Measurements from ENCODE around the gene RER1.

The RER1 gene

GRCh38 chr1:2449636-2450454 lies 58.2 kb downstream of the RER1 start:
- DNase-seq = no peak

DNA sequence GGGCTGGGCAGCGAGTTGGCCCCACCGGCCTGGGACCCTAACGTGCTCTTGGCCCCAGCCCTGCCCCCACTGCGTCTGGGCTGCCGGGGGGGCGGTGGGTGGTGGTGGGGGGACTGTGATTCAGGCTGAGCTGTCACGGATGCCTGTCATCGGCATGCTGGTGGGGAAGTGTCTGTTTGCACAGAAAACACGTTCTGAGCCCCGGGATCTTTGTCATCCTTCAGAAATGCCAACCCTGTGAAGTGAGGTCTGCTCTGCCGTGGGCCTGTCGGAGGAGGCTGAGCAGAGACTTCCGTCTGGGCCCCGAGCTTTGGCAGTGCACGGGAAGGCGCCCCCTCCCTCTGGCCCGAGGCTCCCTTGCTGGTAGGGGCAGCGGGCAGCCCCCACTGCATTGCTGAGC lies 60.1 kb downstream of the RER1 start:
- DNase-seq = no peak

DNA sequence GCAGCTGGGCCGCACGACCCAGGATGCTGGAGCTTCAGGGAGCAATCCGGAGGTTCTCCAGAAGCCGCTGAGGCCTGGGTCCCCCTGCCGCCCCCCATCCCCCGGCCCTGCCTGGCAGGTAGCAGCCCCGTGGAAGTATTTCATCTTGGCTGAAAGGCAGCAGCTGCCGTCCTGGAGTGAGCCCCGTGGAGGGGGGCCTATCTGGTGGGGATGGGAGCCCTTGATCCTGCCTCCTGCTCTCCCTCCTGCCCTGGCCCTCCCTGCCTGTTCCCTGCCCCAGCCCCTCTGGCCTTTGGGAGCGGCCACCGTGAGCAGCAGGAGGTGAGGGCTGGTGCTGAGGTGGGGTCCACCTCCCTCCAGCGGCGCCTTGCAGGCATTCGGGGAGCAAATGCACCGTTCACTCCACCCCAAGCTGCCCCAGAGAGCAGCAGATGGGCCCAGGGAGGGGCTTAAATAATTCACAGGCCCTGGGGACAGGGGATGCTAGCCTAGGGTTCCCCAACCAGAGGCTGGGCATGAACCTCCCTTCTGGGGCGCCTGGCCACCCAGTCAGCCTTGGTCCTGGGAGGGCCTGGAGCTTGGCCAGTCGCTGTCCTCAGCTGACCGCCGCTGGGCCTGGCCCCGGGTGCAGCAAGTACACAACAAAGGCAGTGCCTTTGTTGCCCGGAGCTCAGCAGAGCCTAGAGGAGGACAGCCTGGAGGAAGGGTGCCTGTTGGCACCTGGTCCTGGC lies 60.7 kb downstream of the RER1 start:
- DNase-seq = no peak

DNA sequence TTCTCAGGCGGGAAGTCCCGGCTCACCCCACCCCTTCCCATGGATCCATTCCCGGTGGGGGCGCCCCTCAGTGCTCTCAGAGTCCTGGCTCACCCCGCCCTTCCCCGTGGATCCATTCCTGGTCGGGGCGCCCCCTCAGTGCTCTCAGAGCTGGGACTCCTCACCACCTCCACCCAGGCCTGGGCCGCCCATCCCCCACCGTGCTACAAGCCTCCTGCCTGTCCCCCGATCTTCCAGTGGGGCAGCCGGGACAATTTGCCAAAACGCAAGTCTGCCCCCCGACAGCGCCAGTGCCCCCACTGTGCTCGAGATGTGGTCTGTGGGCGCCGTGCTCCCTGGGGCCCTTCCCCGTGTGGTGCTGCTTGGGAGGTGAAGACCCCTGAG lies 61.3 kb downstream of the RER1 start:
- no peak for DNase-seq

DNA sequence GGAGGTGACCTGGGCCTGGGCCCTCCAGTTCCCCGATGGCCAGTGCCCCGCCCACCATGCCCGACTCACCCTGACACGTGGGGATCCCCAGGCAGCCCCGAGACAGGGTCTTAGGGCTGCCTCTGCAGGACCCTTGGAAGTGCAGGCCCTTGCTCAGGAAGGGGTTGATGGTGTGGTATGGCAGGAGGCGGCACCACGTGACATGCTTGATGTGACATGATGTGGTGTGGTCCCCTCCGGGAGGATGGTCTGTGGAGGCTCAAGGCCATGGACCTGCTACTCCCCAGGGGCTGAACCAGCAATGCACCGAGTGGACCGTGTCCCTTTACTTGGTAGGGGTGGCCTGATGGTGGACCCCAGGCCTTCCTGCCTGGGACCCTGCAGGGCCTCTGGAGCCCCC lies 62.6 kb downstream of the RER1 start:
- no peak for DNase-seq
